Stimulated activated CD4-positive, alpha-beta T cell treated with anti-CD3 and anti-CD28 coated beads, Interleukin-4, amount 100 ng/mL, for 1 hour (primary cell): Measurements from ENCODE around the gene ZBTB3.
A peak's percentile ranks its signal among the peaks of the same experiment; 100 is the strongest.
"Not testable (repeated sequence)": the region's sequence is repeated elsewhere in the genome, so short reads cannot be mapped to it uniquely, and the experiment has no call there.

Experiments used
- DNase-seq: peaks from one replicate; pipeline ENCODE4 v3.0.0-alpha.2; 2020

Gene ZBTB3

DNA sequence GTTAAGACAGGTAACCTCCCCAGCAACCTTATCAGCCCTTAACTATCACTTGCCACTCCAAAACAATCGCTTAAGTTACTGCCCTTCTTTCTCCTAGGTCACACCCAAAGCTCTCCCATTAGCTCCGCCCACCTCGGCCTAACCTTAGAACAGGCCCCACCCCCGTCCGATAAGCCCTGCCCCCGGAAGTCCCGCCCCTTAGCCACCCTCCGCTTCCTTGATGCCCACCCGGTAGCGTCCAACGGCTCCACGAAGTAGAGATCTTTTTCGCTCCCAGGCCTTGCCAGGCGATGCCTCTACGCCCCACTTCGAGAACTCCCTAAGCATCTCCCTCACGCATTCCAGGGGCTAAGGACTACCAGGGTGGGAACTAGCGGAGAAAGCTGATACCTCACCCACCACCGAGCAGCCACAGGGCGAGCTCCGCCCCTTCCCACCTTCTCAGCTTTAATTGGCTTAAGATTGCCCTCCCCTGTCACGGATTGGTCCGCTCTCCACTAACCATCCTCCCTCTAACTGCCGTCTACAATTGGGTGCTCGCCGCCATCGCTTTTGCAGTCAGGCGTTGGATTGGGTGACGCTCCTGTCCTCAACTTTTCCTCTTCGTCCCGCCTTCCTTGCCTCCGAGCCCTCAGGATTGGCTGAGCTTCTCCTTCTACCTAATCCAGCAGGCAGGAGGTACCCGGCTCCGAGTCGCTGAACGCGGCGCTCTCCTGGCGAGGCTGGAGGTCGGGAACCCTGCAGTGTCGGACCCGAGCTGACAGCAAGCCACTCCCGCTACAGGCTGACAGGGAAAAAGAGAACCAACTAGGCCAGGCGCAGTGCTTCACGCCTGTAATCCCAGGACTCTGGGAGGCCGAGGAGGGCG is at the start of gene ZBTB3:
Gene ZBTB3 (minus strand): TSS at position 425 of the 868 bp plus-strand sequence. CDS start 496 bp downstream, outside the sequence.
- DNase-seq, result peak; percentile 94

DNA sequence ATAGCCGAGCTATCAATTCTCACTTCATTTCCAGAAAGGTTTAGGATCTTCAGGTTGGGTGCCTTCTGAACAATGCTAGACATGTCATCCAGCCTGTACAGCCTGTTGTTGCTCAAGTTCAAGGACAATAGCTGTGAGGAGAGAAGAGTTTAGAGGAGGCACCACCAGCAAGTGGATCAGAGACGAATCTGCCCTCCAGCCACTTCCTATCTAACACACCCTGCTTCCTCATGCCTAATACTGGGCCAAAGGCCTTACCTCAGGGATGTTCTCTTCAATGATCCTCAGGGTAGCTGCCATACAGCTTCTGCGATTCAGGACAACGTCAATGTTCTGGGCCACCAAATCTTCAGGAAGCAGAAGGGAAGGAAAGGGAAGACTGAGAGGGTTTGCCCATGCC is 47.1 kb upstream of the ZBTB3 start:
- DNase-seq, result no peak

DNA sequence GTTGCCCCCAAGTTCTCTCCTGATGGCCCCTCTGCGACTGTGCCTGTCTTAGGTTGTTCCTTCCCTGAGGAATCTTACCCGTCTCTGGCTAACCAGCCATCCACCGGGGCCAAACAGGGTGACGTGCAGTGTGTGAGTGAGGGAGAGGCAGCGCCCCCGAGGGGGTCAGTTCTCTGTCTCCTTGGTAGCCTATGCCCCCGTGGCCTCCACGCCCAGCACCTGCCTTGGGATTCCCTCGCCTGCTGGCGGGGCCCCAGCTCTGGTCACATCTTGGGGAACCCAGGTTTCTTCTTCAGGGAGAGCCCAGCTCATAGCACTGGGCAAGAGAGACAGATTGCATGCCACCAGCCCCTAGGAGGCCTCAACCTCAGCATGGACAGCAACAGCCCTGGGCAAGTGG is 45.5 kb upstream of the ZBTB3 start:
- no peak for DNase-seq

DNA sequence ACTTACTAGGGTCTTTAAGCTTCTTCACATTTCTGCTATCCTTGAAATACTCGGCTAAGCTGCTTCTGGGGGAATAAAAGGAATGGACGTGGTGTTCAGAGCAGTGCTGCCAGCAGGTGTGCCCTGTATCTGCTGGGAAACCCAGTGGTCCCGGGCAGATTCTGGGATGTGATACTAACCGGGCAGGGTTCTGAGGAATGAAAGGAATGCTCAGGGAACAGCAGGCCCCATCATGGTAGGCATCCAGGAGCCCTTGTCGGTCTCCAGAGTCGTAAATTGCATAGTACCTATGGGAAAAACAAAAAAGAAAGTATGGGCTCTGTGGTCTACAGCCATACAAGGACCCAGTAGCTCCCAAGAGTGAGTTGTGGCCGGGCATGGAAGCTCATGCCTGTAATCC is 42.3 kb upstream of the ZBTB3 start:
- no peak for DNase-seq

DNA sequence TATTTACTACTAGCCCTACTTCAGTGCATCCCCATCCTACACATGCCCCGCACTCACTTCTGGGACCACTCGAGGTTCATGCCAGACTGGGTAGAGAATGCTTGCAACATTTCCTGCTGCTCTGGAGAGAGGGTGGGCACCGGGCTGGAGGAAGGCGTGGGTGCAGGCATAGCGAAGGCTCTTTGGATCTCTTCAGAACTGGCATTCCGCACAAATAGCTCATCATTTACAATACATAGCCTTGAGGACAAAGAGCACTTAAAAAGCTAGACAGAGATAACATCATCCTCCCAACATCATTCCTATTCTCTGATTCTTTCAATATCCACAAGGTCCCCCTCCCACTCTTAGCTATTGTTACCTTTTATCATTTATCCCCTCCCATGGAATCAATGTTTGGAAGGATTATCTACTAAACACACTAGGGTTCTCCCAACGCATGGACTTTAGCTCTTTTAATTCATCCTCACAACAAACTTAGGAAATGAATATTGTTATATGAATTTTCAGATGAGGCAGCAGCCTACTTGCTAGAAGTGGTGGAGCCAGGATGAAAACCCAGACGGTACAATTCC is 40.3 kb upstream of the ZBTB3 start:
- DNase-seq, result no peak

DNA sequence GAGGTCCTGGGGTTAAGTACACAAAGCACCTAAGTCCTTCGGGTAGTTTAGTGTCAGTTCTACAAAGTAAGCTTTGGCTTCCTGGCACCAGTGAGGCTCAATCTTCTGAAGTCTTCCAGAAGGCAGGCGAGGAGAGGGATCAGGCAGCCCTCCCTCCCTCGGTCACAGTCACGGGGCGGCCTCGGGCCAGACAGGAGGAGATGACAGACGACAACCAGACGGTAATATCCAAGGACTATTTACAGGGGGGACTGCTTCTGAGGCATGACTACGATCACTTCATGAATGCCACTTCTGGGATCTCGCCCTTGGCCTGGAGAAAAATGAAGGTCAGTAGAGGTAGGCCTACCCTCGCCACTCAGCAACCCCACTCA is 38.2 kb upstream of the ZBTB3 start:
- no peak for DNase-seq

DNA sequence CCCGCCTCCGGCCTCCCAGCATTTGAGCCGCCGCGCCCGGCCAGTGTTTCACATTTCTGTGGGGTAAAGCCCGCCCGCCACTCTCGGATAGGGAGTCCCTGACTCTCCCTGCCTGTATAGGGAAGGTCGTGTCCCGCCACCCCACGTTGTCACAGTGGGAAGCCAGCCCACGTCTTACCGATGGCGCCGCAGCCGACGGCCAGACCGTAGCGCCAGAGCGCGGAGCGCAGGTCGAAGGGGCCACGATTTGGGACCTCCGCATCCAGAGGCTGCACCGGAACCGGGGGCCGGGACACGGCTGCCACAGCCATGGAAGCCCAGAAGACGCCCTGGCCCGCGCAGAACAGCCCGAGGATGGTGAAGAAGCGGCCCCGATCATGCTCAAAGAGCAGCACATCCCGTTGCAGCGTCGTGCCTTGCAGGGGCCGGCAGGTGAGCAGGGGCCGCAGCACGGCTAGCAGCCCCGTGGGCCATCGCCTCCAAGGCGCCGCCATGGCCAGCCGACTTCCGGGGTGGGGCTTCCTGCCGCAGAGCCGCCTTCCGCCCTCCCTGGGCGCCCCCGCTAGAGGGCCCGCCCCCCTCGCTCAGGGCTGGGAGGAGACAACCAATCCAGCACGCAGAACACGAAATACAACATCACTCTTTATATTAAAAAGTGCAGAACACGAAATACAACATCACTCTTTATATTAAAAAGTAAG is 37.7 kb upstream of the ZBTB3 start, which contains the start of gene TMEM223:
Gene TMEM223 (minus strand): TSS at position 506 of the 701 bp plus-strand sequence. CDS start 12 bp downstream, at position 494.
- peak; percentile 93 for DNase-seq

DNA sequence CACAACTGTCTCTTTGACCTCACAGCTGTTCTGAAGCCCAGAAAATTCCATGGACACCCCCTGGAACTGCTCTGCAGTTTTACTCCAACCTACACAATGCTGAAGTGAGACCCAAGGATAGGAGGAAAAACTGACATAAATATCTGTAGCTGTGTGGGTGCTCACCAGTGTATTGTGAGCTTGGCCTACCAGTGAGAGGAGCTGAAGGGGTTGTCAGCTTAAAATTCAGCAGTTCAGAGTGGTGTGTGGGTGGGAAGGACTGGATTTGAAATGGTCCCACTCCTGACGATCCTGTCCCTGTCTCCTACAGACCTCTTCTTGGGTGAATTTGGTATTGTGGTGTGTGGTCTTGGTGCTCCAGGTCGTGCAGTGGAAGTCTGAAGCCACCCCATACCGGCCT is 35.6 kb upstream of the ZBTB3 start:
- no peak for DNase-seq

DNA sequence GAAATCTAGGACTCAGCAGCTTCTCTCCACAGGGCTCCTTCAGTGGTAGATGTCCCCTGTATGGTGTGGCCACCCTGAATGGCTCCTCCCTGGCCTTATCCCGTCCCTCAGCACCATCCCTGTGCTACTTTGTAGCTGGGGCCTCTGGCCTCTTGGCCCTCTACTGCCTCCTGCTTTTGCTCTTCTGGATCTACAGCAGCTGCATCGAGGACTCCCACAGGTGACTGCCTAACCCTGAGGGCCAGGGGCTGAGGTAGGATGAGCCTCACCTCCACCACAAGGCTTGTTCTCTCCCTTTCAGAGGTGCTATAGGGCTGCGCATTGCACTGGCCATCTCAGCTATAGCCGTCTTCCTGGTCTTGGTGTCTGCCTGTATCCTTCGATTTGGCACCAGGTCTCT is 35.0 kb upstream of the ZBTB3 start:
- no peak for DNase-seq

DNA sequence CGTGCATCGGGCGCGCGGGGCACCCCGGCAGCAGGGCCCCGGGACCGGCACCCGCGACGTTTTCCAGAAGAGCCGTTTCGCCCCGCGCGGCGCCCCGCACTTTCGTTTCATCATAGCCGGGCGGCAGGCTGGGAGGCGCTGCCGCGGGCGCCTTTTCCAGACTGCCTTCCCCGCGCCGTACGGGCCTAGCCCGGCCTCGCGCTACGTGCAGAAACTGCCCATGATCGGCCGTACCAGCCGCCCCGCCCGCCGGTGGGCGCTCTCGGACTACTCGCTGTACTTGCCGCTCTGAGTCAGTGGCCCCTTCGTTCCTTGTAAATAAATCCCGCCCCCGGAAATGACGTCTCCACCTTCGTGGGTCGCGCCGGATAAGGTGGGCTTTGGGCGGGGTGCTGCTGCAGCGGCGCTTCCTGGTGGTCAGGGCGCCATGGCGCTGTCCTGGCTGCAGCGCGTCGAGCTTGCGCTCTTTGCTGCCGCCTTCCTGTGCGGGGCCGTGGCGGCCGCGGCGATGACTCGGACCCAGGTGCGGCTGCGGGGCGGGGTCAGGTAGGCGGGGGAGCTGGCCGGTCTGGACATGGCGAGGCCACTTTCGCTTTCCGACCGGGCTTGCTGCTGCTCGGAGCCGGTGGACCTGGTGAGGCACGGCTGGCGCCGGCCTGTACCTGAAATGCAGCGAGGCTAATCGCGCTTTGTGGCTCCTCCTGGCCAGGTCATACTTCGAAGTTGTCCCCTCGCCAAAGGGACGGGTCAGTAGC is 33.2 kb upstream of the ZBTB3 start, which contains the start of gene TMEM179B:
Gene TMEM179B (plus strand): TSS at position 398 of the 755 bp plus-strand sequence. CDS start 30 bp downstream, at position 428.
- peak; percentile 97 for DNase-seq

DNA sequence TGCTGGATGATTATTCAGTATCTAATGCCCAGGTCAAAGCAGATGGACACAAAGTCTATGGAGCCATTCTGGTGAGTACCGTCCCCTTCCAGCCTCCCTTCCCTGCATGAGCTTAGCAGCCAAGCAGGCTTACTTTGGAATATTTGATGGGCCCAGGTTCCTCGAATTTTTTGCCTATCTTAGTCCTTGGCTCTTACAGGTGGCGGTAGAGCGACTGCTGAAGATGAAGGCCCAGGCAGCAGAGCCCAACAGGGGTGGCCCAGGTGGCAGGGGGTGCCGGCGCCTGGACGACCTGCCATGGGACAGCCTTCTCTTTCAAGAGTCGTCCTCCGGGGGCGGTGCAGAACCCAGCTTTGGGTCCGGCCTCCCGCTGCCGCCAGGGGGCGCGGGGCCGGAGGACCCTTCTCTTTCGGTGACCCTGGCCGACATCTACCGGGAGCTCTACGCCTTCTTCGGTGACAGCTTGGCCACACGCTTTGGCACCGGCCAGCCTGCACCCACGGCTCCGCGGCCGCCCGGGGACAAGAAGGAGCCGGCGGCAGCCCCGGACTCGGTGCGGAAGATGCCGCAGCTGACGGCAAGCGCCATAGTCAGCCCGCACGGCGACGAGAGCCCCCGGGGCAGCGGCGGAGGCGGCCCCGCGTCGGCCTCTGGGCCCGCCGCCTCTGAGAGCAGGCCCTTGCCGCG is 32.5 kb upstream of the ZBTB3 start:
- peak; percentile 82 for DNase-seq

DNA sequence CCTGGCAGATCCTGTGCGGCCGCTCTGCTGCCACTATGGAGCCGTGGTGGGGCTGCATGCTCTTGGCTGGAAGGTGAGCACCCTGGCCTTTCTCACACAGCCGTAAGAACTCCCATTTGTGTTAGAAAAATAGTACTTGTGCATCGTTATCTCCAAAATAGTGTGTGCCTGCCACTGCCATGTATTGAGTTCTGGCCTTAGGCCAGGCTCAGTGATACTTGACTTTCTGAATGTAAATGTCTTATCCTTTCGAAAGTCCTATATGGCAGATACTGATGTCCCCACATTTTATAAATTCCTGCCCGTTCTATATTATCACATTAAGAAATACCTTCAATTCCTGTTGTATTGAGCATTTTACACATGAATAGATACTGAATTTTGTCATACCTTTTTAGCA is 28.8 kb upstream of the ZBTB3 start:
- no peak for DNase-seq

DNA sequence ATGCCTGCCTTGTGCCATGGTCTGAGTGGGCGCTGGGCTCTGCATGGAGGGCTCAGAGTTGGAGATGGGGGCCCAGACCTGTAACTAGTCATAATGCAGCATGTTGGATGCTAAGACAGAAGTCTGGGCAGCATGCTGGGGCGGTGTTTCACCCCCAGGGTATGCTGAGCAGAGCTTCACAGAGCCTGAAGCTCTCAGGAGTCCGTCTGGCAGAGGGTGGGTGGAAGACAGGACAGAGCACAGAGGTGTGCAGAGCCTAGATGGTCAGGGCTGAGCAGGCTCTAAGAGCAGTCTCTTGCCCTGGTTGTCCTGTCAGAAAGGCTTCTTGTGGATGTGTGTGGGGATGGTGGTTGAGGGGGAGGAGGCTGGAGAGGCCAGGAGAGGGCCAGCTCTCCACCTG is 24.5 kb upstream of the ZBTB3 start:
- no peak for DNase-seq

DNA sequence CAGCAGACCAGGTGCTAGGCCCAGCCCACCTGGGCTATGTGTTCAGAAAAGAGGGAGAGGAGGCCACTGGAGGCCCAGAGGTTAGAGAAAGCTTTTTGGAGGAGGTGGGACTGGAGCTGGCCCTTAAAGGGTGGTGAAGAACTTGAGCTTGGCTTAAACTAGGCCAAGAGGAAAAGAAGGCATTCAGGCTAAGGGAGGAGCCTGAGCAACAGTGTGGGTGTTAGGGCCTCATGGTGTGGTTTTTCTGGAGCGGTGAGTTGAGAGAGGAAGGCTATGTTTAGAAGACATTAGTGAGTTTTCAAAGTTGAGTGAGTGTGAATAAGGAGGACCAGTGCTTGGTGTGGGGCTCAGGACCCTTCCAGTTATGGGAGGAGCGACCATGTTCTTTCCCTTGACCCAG is 23.4 kb upstream of the ZBTB3 start:
- no peak for DNase-seq

DNA sequence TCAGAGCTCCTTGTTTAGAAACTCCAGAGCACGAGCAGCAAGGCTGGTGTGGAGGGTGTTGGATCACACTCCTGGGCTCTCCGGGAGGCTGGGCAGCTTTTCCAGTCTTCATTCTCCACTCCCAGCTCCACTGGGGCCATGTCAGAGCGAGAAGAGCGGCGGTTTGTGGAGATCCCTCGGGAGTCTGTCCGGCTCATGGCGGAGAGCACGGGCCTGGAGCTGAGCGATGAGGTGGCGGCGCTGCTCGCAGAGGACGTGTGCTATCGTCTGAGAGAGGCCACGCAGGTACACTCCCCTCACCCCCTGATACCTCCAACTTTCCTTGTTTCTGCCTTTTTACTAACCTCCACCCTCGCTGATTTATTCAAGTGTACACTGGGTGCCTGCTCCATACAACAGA is 21.7 kb upstream of the ZBTB3 start:
- DNase-seq, result no peak

DNA sequence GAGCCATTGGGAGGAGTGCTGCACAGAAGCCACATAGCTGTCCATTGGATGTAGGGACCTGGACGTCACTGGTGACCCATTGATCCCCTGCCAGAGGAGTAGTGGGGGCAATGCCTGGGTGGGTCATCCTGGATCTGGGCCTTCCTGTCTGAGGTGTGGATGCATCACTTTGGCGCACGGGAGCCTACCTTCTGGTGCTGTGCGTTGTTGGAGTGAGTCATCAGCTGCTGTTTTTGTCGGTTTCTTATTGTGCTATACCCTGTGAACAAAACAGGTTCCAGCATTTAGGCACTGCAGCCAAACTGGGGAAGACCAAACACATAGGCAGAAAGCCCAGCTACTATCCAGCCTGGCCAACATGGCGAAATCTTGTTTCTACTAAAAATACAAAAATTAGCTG is 20.4 kb upstream of the ZBTB3 start:
- no peak for DNase-seq

DNA sequence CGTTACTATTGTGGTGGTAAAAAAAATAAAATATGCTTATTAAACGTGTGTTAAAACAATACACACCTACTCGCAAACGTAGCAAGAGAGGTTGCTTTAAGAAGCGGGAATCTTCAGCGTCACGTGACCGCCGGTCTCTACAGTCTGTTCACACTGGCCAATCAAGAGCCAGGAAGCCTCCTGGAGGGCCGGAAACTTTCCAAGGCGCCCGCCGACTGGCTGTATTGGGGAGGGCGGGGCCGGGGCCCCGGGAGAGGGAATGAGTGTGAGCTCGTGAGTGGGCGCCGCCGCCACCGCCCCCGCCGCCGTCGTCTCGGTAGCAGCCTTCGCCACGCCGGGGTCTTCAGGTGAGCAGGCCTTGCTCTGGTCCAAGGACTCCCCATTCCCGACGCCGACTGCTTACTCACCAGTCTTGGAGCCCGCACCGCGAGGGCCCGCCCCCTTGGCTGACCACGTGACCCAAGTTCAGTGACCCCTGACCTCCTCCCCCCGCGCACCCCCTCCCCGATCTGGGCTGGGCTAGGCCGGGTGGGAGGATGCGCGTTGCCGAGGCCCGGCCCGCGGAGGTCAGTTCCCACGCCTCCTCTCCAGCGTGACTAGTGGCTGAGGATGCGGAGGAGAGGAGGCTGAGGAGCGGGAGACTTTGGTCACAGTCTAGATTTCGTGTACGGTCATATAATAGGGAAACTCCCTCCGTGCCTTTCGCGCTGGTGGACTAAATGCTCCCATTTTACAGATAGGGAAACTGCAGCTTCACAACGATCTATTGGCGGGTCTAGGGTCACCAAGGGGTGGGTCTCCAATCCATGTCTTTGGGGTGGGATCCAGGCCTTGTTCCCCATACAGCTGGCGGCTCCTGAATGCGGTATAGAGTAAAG is 17.4 kb upstream of the ZBTB3 start, which contains the start of gene TAF6L:
Gene TAF6L (plus strand): TSS at position 253 of the 878 bp plus-strand sequence. CDS start 4,388 bp downstream, outside the sequence.
- DNase-seq, result peak; percentile 91

DNA sequence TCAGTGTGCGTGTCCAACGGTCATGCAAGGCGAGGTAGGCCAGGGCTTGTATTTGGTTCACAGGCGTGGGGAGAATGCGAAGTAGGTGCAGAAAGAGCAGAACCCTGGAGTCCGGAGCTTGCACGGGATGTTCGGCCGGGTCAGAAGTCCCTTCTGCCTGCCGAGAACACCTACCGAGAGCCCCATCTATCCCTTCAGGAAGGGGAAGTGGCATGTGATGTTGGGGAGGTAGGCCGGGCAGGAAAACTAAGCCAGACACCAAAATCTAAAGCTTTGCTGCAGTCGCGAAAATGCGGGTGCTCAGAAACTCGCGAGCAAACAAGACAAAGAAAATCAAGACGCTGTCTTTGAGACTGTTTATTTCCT is 16.8 kb upstream of the ZBTB3 start:
- DNase-seq, result no peak

DNA sequence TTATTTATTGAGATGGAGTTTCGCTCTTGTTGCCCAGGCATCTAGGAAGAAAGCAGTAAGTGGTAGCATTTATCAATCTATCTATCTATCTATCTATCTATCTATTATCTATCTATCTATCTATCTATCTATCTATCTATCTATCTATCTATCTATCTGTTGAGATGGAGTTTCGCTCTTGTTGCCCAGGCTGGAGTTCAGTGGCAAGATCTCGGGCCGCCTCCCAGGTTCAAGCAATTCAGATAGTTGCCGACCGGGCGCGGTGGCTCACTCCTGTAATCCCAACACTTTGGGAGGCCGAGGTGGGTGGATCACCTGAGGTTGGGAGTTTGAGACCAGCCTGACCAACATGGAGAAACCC is 6.9 kb upstream of the ZBTB3 start:
- DNase-seq, result not testable (repeated sequence)

DNA sequence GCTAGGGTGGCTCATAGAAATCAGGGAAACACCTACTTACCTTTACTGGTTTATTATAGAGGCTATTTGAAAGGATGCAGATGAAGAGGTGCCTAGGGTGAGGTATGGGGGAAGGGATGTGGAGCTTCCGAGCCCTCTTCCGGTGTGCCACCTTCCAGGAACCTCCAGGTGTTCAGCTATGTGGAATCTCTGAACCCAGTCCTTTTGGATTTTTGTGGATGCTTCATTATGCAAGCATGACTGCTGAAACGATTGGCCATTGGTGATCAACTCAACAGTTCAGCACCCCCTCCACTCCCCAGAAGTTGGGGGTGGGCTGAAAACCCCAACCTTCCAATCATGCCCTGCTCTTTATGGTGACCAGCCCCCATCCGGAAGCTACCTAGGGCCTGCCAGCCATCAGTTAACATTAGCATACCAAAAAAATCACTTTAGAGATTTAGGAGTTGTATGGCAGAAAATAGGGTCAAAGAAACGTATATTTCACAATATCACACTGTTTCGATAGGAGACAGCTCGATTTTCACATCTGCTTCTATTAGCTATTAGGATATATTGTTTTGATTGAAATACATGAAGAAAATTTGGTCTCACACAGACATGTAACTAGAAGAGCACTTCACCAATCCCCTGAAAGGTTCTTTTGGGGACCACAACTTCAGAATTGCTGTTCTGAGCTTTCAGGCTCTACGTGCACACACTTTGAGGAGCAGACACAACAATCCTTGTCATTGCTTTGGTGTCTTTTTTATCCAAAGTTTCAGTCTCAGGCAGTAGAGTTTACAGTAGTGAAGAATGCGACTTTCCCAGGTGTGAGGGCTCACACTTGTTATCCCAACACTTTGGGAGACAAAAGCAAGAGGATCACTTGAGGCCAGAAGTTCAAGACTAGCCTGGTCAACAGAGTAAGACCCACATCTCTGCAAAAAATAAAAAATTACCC is 4.2 kb upstream of the ZBTB3 start:
- no peak for DNase-seq
